Measurements from ENCODE around the gene CUTC.
"Not testable (repeated sequence)": the region's sequence is repeated elsewhere in the genome, so short reads cannot be mapped to it uniquely, and the experiment has no call there.

Gene CUTC

GRCh38 chr10:99732033-99732842, at the start of gene CUTC, which contains the start of gene COX15:
Gene CUTC (plus strand): TSS chr10:99732234. CDS start chr10:99732349, 115 bp downstream.
Gene COX15 (minus strand): TSS chr10:99732127. CDS start chr10:99732049, 78 bp downstream.
- peak; percentile 86 for DNase-seq (ENCODE audit: low spot score)

- DNase-seq (ENCODE audit: low spot score) = no peak
These were observed 49.3 kb upstream of the CUTC start for GRCh38 chr10:99682752-99683151.

GRCh38 chr10:99685597-99685967, 46.5 kb upstream of the CUTC start:
- no peak for DNase-seq (ENCODE audit: low spot score)

- DNase-seq (ENCODE audit: low spot score) = no peak
These were observed 42.6 kb upstream of the CUTC start for GRCh38 chr10:99689461-99689860.

DNA sequence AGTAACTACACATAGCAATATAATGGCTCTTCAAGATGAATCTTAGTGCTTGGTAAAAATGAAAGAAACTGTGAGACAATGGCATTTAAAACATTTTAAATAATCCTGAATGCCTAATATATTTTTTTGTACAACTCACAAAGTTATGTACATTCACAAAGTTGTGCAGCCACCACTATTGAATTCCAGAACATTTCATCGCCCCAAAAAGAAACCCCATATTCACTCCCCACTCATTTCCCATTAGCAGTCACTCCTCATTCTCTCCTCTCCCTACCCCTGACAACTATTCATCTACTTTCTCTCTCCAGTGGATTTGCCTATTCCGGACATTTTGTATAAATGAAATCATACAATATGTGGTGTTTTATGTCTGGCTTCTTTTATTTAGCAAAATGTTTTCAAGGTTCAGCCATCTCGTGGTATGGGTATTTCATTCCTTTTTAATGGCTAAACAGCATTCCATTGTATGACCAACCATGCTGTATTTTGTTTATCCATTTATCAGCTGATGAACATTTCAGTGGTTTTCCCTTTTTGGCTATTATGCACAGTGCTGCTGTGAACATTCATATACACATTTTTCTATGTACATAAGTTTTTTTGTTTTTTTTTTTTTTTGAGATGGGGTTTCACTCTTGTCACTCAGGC, 38.0 kb upstream of the CUTC start:
- DNase-seq (ENCODE audit: low spot score) = no peak

DNA sequence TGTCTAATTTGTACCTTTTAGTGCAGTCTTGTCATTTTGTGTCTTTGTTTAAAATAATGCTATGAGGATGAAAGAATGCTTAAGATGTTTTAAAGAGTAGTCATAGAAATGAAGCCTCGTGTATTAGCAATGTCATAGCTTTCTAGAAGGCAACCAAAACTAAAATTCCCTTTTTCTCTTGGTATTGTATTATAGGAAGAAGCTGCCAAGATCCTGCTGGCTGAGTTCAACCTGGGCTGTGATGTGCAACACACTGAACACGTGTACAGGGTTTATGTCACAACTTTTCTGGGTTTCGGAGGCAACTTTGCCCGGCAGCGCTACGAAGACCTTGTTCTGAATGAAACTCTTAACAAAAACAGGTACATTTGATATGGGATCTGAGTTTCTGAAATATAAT, 36.3 kb upstream of the CUTC start:
- DNase-seq (ENCODE audit: low spot score) = no peak

DNA sequence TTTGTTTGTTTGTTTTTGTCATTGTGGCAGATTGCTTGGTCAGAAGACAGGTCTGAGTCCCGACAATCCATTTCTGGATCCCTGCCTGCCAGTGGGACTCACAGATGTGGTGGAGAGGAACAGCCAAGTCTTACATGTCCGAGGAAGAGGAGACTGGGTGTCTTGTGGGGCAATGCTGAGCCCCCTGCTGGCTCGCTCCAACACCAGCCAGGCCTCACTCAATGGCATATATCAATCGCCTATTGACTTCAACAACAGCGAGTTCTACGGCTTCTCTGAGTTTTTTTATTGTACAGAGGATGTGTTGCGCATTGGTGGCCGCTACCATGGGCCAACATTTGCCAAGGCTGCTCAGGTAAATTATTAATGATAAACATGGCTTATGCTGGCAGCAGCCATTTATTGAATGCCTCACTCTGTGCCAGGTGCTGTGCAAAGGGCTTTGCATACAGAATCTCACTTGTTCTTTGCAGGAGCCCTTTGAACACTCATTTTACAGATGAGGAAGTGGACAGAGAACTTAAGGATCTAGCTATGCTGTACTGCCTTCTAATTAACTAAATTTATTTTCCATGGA, 33.4 kb upstream of the CUTC start:
- no peak for DNase-seq (ENCODE audit: low spot score)

DNA sequence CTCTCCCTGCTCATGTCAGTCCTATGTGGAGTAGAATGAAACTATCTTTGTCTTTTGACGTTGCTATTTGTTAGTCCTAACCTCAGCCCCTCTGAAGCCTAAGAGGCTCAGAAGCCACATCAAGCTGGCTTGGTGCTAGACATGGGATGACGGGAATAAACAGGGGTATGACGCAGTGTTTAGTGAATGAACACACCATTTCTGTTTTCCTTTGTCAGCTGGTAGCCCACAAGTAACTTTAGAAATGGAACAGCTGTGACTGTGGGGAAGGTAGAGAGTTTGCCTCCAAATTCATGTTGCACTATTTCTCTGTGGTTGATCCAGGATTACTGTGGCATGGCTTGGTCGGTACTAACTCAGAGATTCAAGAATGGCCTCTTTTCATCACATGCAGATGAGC, 31.4 kb upstream of the CUTC start:
- no peak for DNase-seq (ENCODE audit: low spot score)

GRCh38 chr10:99708428-99709012, 23.5 kb upstream of the CUTC start:
- DNase-seq (ENCODE audit: low spot score) = no peak

GRCh38 chr10:99709480-99710229, 22.4 kb upstream of the CUTC start:
- DNase-seq (ENCODE audit: low spot score) = no peak

DNA sequence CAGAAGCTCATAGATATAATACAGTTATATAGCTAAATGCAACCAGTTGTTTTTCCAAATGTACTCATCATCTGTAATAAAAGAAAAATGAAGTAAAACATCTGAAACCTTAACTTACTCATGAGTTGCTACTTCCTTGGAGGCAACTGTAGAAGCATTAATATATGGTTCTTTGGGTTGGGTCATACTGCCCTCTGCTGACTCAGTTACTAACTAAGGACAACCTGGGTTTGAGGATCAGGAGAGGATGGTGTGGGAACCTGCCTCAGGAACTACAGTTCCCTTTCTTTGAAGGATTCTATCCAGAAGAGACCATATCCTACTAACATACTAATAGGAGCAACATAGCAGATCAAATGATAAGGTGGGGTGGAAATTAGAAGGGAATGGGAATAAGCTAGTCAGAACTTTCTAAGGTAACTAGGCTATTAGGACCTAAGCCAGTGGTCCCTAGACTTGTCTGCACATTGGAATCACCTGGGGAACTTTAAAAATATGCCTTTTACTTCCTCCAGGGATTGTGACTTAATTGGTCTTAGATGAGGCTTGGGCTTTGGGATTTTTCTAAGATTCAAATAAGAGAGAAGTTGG, 20.8 kb upstream of the CUTC start:
- no peak for DNase-seq (ENCODE audit: low spot score)

DNA sequence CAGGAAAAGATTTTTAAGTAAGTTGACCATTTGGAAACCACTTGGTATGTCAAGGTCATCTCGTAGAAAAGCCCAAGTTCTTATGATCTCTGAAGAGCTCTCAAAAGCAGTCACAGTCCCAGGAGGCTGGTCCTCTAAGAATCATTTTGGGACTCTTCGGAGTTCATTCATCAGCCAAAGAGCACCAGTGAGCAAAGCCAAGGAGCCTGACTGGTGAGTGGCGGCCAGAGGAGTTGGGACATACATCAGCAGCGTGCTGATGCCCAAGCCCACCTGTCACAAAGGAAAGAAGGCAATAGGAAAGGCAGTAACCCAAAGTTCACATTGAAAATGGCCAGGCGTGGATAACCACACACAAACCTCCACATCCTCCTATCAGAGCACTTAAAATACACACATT, 17.6 kb upstream of the CUTC start:
- DNase-seq (ENCODE audit: low spot score) = no peak

- DNase-seq (ENCODE audit: low spot score) = no peak
These were observed 11.6 kb upstream of the CUTC start for GRCh38 chr10:99720387-99720786.

- no peak for DNase-seq (ENCODE audit: low spot score)
These were observed 2.0 kb upstream of the CUTC start for GRCh38 chr10:99730026-99730425.

GRCh38 chr10:99731306-99732032, 565 bp upstream of the CUTC start:
- DNase-seq (ENCODE audit: low spot score) = no peak

DNA sequence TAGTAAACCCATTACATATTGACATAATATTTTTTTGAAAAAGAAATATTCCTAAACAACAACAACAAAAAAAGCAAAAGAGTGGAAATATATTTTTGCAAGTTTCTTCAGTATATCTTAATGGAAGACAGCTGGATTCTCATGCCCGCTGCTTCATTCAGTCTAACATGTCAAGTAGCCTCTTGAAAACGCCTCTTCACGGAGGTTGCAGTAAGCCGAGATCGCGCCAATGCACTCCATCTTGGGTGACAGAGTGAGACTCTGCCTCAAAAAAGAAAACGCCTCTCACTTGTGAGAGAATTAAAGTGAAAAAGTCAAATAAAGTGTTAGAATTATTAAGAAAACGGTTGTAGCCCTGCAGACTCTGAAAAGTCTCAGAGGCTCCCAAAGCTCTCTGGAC, 1.3 kb downstream of the CUTC start:
- DNase-seq (ENCODE audit: low spot score) = no peak

GRCh38 chr10:99734111-99734510, 2.1 kb downstream of the CUTC start:
- not testable (repeated sequence) for DNase-seq (ENCODE audit: low spot score)

DNA sequence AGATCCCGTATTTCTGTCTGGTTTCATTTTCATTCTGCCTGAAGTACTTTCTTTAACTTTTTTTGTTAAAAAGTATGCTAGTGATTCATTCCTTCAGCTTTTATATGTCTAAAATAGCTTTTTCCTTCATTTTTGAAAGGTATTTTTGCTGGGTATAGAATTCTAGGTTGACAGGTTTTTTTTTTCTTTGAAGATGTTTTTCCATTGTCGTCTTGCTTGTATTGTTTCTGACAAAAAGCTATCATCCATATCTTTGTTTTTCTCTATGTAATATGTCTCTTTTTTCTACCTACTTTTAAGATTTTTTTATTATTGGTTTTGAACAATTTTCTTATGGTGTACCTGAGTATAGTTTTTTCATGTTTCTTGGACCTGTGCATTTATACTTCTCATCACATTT, 8.2 kb downstream of the CUTC start:
- no peak for DNase-seq (ENCODE audit: low spot score)

DNA sequence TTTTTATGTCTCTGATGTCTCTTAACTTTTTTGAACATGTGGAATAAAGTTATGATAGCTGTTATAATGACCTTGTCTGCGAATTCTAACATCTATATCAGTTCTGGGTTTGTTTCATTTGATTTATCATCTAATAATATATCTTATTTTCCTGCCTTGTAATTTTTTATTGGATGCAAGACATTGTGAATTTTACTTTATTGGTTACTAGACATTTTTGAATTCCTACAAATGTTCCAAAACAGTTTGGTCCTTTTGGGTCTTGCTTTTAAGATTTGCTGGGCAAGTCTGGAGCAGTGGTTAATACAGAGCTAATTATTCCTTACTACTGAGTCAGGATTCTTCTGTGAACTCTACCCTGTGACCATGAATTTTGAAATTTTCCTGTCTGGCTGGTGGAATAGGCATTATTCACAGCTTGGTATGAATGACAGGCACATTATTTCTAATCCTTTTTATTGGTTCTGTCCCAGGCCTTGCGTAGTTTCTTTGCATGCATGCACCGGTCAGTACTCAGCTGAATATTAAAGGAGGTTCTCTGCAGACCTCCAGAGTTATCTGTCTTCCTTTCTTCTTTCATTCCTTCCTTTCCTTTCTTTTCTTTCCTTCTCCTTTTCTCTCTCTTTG, 9.0 kb downstream of the CUTC start:
- DNase-seq (ENCODE audit: low spot score) = no peak

DNA sequence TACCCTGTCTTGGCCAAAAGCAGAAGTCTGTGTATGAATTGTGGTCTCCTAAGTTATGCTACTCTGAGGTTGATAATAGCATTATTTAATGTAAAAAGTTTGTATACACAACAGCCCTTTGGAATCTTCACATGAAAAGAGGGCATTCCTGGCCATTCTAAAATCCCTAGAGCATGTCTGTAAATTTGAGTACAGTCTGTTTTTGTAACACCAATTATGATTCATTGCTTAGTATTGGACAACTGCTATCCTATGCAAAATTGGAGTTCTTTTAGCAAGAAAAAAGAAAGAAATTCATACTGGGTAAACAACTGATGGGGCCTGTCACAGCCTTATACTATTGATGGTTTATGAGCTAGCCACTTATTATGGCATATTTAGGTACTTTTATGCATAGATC, 10.2 kb downstream of the CUTC start:
- DNase-seq (ENCODE audit: low spot score) = no peak

DNA sequence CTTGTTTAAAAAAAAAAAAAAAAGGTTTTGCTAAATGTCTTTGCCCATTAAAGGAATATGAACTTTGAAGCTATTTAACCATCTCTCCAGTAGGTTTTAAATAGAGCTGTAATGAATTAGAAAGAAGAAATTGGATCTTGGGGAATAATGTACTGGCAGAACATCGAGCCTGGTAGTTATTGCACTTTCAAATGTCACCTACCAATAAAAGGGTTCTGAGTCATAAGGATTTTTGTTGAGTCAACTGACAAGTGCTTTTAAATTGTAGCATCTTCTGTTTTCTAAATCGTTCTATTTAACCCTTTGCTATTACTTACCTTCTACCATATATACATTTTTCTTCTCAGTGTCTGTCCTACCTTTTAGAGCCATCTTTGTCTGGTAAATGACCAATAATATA, 10.7 kb downstream of the CUTC start:
- DNase-seq (ENCODE audit: low spot score) = no peak
